ENCODE data around the gene ZC3H13.

GRCh38 chr13:45907503-45907902 lies 145.0 kb downstream of the ZC3H13 start:
- TF ChIP-seq CTCF (IDR thresholded peaks at IDR 0.05) (no peak), EP300 (IDR thresholded peaks at IDR 0.05) (no peak)

Measured in esophagus muscularis mucosa (tissue), 3 donors.